GM12878 (cell line): ENCODE results near the gene TADA2A. TPM values are rescaled to one million over a fixed set of nuclear protein-coding genes. Genes with fewer than 3 reads are reported as not detected.

Experiments used
- ATAC-seq: fragments of 200-7000 bp; cut with Tn5 transposase; 3 replicates; pipeline ENCODE4 v1.9.1; 2020; ENCODE audit warnings: mild to moderate bottlenecking, moderate library complexity
- BruUV-seq: library from RNA; stranded (reverse); fragments of 400-500 nt; replicated peaks from 2 replicates; lab custom pipeline; 2021; lab: Mats Ljungman, UMichigan
- CTCF ChIA-PET: fragments of 300-600 bp; sonication (Branson Sonifier 250); formaldehyde crosslinking; extraction: SDS; loops from one replicate; lab custom pipeline; 2021; ENCODE audit warnings: inconsistent platforms; lab: Yijun Ruan, JAX
- POLR2A ChIA-PET: fragments of 350-600 bp; formaldehyde crosslinking; extraction: SDS; loops from one replicate; lab custom pipeline; 2021; ENCODE audit warnings: inconsistent platforms; lab: Charles Lee
- RAD21 ChIA-PET: fragments of 300-600 bp; sonication (Branson Sonifier 250); formaldehyde crosslinking; loops from one replicate; lab custom pipeline; 2023; ENCODE audit warnings: antibody characterized with exemption; ENCODE audit not compliant: unreplicated experiment; lab: Charles Lee
- SMC1A ChIA-PET: fragments of 300-600 bp; sonication (Branson Sonifier 250); formaldehyde crosslinking; loops from one replicate; lab custom pipeline; 2023; ENCODE audit not compliant: unreplicated experiment, uncharacterized antibody; lab: Charles Lee
- DNase-seq: peaks from one replicate; pipeline ENCODE4 v3.0.0-alpha.2; 2011; ENCODE audit warnings: low read depth, low spot score
- FAIRE-seq: peaks from 3 replicates; lab custom pipeline; 2011; peaks lifted over from hg19 to GRCh38; lab: Jason Lieb, UNC
- H2AFZ ChIP-seq: 2 replicates; pipeline ENCODE4 v1.6.0; 2011; ENCODE audit warnings: low read depth, low read length, control low read depth; ENCODE audit not compliant: control insufficient read depth
- H3K27ac ChIP-seq: 2 replicates; pipeline ENCODE4 v1.5.1; 2011; ENCODE audit warnings: control low read depth; ENCODE audit not compliant: control insufficient read depth, insufficient read depth
- H3K27me3 ChIP-seq, 2 experiments: replicated peaks in 1 of 2; 2 replicates each; pipeline versions ENCODE4 v1.6.0 to v1.6.1; 2011; ENCODE audit warnings: low read length in 1 of 2; ENCODE audit not compliant: control insufficient read depth in 2 of 2, insufficient read depth in 2 of 2
- H3K36me3 ChIP-seq, 2 experiments: 2 replicates each; pipeline ENCODE4 v1.5.1; 2011; ENCODE audit warnings: low read length in 1 of 2; ENCODE audit not compliant: control insufficient read depth in 2 of 2, insufficient read depth in 2 of 2
- H3K4me1 ChIP-seq: 2 replicates; pipeline ENCODE4 v1.6.1; 2011; ENCODE audit warnings: mild to moderate bottlenecking, low read length, moderate library complexity, mixed read lengths; ENCODE audit not compliant: control insufficient read depth, insufficient read depth
- H3K4me2 ChIP-seq: 2 replicates; pipeline ENCODE4 v1.6.0; 2011; ENCODE audit warnings: control low read depth; ENCODE audit not compliant: control insufficient read depth, insufficient read depth
- H3K4me3 ChIP-seq: fragments of 200-600 bp; sonication (generic); 2 replicates; pipeline ENCODE4 v1.5.1; 2016
- H3K79me2 ChIP-seq: 2 replicates; pipeline ENCODE4 v1.6.0; 2011; ENCODE audit warnings: low read length; ENCODE audit not compliant: control insufficient read depth, insufficient read depth
- H3K9ac ChIP-seq: 2 replicates; pipeline ENCODE4 v1.8.0; 2011; ENCODE audit warnings: low read length, control low read depth, mixed read lengths; ENCODE audit not compliant: control insufficient read depth, insufficient read depth
- H3K9me3 ChIP-seq: replicated peaks from 3 replicates; pipeline ENCODE4 v1.5.1; 2011; ENCODE audit warnings: mild to moderate bottlenecking, low read length; ENCODE audit not compliant: control insufficient read depth, insufficient read depth
- H4K20me1 ChIP-seq: 2 replicates; pipeline ENCODE4 v1.6.0; 2011; ENCODE audit not compliant: control insufficient read depth, insufficient read depth
- ATF7 ChIP-seq: fragments of 450-650 bp; IDR thresholded peaks from 2 replicates; pipeline ENCODE4 v1.6.1; 2016; ENCODE audit warnings: low read depth, mild to moderate bottlenecking
- CHD2 ChIP-seq: IDR thresholded peaks from 2 replicates; pipeline ENCODE4 v1.6.1; 2011; ENCODE audit warnings: low read depth, low read length, improper control_type of control experiment, borderline replicate concordance
- EGR1 ChIP-seq, 2 experiments: IDR thresholded peaks; 1 replicate in 1 of 2; 2 replicates in 1 of 2; pipeline ENCODE4 v1.6.1; 2011 to 2012; ENCODE audit warnings: low read depth in 2 of 2, low read length in 2 of 2, borderline replicate concordance in 1 of 2, mild to moderate bottlenecking in 1 of 2, moderate library complexity in 1 of 2
- HDAC2 ChIP-seq: fragments of 200-600 bp; sonication (generic); IDR thresholded peaks from 2 replicates; pipeline ENCODE4 v1.6.1; 2017
- IKZF1 ChIP-seq: fragments of 450-650 bp; conservative IDR thresholded peaks from 2 replicates; pipeline ENCODE4 v1.6.1; 2017; ENCODE audit warnings: antibody characterized with exemption, mild to moderate bottlenecking
- MEF2A ChIP-seq: IDR thresholded peaks from 2 replicates; pipeline ENCODE4 v1.6.1; 2011; ENCODE audit warnings: low read depth, mild to moderate bottlenecking, low read length, moderate library complexity; ENCODE audit not compliant: insufficient read depth
- MTA2 ChIP-seq: fragments of 450-650 bp; IDR thresholded peaks from 2 replicates; pipeline ENCODE4 v1.6.1; 2016; ENCODE audit warnings: low read depth, mild to moderate bottlenecking, moderate library complexity
- MTA3 ChIP-seq: IDR thresholded peaks from 2 replicates; pipeline ENCODE4 v1.6.1; 2012; ENCODE audit warnings: low read length, inconsistent platforms, borderline replicate concordance
- NFYA ChIP-seq: IDR thresholded peaks from 2 replicates; pipeline ENCODE4 v1.6.1; 2011; ENCODE audit warnings: low read depth, mild to moderate bottlenecking, low read length, improper control_type of control experiment, borderline replicate concordance
- RCOR1 ChIP-seq: conservative IDR thresholded peaks from 2 replicates; pipeline ENCODE4 v1.6.1; 2012; ENCODE audit warnings: low read depth, low read length, improper control_type of control experiment
- SIX5 ChIP-seq: IDR thresholded peaks from 2 replicates; pipeline ENCODE4 v1.6.1; 2011; ENCODE audit warnings: mild to moderate bottlenecking, low read depth, low read length, moderate library complexity; ENCODE audit not compliant: severe bottlenecking
- SMAD5 ChIP-seq: IDR thresholded peaks from 2 replicates; pipeline ENCODE4 v1.6.1; 2016; ENCODE audit warnings: antibody characterized with exemption, low read depth
- SMARCA5 ChIP-seq: fragments of 450-650 bp; IDR thresholded peaks from 2 replicates; pipeline ENCODE4 v1.6.1; 2017; ENCODE audit warnings: mild to moderate bottlenecking
- SMC3 ChIP-seq: IDR thresholded peaks from 2 replicates; pipeline ENCODE4 v1.6.1; 2011; ENCODE audit warnings: low read length, improper control_type of control experiment, borderline replicate concordance
- STAT1 ChIP-seq: fragments of 450-650 bp; conservative IDR thresholded peaks from 2 replicates; pipeline ENCODE4 v1.6.1; 2014; ENCODE audit warnings: antibody characterized with exemption, mild to moderate bottlenecking
- TBL1XR1 ChIP-seq: IDR thresholded peaks from 2 replicates; pipeline ENCODE4 v1.6.1; 2012; ENCODE audit warnings: low read depth, low read length, improper control_type of control experiment
- TCF3 ChIP-seq: IDR thresholded peaks from 2 replicates; pipeline ENCODE4 v1.6.1; 2012; ENCODE audit warnings: low read depth, mild to moderate bottlenecking, low read length, borderline replicate concordance; ENCODE audit not compliant: insufficient read depth
- WGBS: methylation state at CpG from one replicate; pipeline ENCODE4 v1.1.6; 2016; ENCODE audit warnings: low lambda C conversion rate; ENCODE audit not compliant: insufficient replicate concordance, insufficient coverage; ENCODE audit errors: missing lambda C conversion rate; 5-methylcytosine and 5-hydroxymethylcytosine counted together
- in situ Hi-C: fragments of 300-500 bp; cut with MboI; formaldehyde crosslinking; loops from 9 replicates; pipeline ENCODE4 v1.14.3; 2018; ENCODE audit warnings: mixed read lengths
- intact Hi-C: fragments of 100-400 bp; cut with micrococcal nuclease; formaldehyde crosslinking; loops from one replicate; pipeline ENCODE4 v1.14.2; 2022; ENCODE audit not compliant: unreplicated experiment
- polyA plus RNA-seq, 11 experiments: library from polyadenylated mRNA; depleted of rRNA in 4 of 11; unstranded in 6 of 11; stranded (reverse) in 5 of 11; fragments of >200 nt; fragmentation: Nextera tagmentation in 4 of 11; fragmentation: Illumina TruSeq in 1 of 11; extraction: Ambion mirVana in 4 of 11; extraction: Trizol in 1 of 11; gene quantifications; 1 replicate in 1 of 11; 2 replicates in 10 of 11; pipeline versions ENCODE4 v1.2.1 to v1.2.3, GENCODE V29; 2011 to 2016; ENCODE audit warnings: inconsistent platforms in 2 of 11, missing spikeins in 2 of 11, low read depth in 1 of 11
- total RNA-seq, 4 experiments: library from RNA; depleted of rRNA in 3 of 4; stranded (reverse); fragments of >200 nt in 3 of 4; fragmentation: Illumina TruSeq in 1 of 4; extraction: Trizol in 1 of 4; gene quantifications; 2 replicates each; pipeline versions ENCODE4 v1.2.1 to v1.2.3, GENCODE V29; 2013 to 2021
- TF ChIP-seq, protein P1 (sequence below): fragments of 450-650 bp; IDR thresholded peaks from 2 replicates; pipeline ENCODE4 v1.6.1; 2017; ENCODE audit warnings: mild to moderate bottlenecking, moderate library complexity
- TF ChIP-seq, protein P2 (sequence below): IDR thresholded peaks from 2 replicates; pipeline ENCODE4 v1.6.1; 2011; ENCODE audit warnings: borderline replicate concordance, low read depth, mild to moderate bottlenecking, moderate library complexity, low read length; ENCODE audit not compliant: insufficient read depth, poor library complexity, severe bottlenecking

Gene TADA2A
- total and polyA plus RNA-seq, 10 of the 15 experiments (the other 5 are each of a cell fraction or from before 2014, with no cell fraction given): 19.6 to 43.8 (median 34.1) TPM

DNA sequence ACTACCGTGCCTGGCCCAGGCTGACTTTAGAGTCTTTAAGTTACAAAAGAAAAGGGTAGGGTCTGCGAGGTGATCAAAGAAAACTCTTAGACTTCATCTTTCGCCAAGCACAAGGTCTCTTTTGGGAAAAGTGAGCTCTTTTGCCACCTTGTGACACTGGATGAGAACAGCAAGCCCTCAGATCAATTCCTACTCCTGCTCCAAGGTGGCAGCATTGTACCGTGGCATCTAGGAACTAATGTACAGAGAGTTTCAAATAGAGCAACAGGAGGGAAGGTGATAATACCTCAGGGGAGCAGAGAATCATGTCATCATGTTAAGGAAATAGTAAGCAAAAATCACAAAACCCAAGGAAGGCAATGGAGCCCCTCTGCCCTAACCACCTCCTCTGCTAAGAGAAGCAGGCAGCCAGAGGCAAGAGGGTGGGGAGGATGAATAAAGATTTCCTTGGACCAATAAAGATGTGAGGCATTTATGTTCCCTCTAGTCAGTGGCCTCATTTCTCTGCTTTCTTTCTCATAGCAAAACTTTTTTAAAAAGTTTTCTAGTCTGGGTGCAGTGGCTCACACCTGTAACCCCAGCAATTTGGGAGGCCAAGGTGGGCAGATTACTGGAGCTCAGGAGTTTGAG lies 33.0 kb upstream of the TADA2A start:
- H3K27ac ChIP-seq: no peak overlapping the region
- no peak for DNase-seq
- 0% methylated on average over 4 of the region's 4 CpGs for WGBS
- no peak for FAIRE-seq
- peak; percentile 99 for ATAC-seq
- H3K9me3 ChIP-seq: no peaks in the 10 kb centered on the region
- ChIA-PET CTCF (interaction anchor here (0.6 to 8.2 kb wide), 65 partner anchors 8 to 788 kb away, joined by 3 to 187 read pairs (median 4); partner anchors contain the start of genes MRM1 and SYNRG), SMC1A (interaction anchor here (0.6 to 9.4 kb wide), 42 partner anchors 9 to 772 kb away, joined by 3 to 81 read pairs (median 4); no protein-coding TSS in a partner anchor), POLR2A (interaction anchor here (0.5 kb wide), 1 partner anchor 120 kb away, joined by 3 read pairs; no protein-coding TSS in a partner anchor), RAD21 (interaction anchor here (0.6 to 7.1 kb wide), 37 partner anchors 9 to 772 kb away, joined by 3 to 81 read pairs (median 4); partner anchors contain the start of genes ACACA, MRM1, SYNRG and TADA2A)
- H3K4me3 ChIP-seq: no peak overlapping the region
- no peaks in the 10 kb centered on the region for H3K79me2 ChIP-seq
- H3K36me3 ChIP-seq: no peaks in the 10 kb centered on the region
- H3K9ac ChIP-seq: no peak overlapping the region
- no peaks in the 10 kb centered on the region for H3K4me1 ChIP-seq
- peak overlapping the region; percentile 33 for H2AFZ ChIP-seq
- H3K4me2 ChIP-seq: no peak overlapping the region
- no peaks in the 10 kb centered on the region for H3K27me3 ChIP-seq
- in situ Hi-C loops (no loop called here), intact Hi-C loops (loop anchor here (1.0 to 5.0 kb wide), 3 partner anchors 24 to 746 kb away; partner anchors contain the start of gene DUSP14)
- no peaks in the 10 kb centered on the region for H4K20me1 ChIP-seq
- no TSS peak for BruUV-seq
- TF ChIP-seq SMARCA5 (peak; percentile 94), TCF3 (no peak), RCOR1 (no peak), MEF2A (0 out of 2 replicates have a peak, but pooled peaks have one; percentile 16), SIX5 (no peak), SMC3 (peak; percentile 99), CHD2 (no peak), MTA2 (no peak), STAT1 (0 out of 2 replicates have a peak, but pooled peaks have one; percentile 59), ATF7 (peak; percentile 43; the same call in 1 of the 2 replicates), IKZF1 (no peak), TBL1XR1 (no peak), HDAC2 (no peak), NFYA (no peak), SMAD5 (no peak), EGR1 (IDR thresholded peaks at IDR 0.05; ENCODE audit: borderline replicate concordance in 1 of 2, low read depth in 2 of 2, low read length in 2 of 2) (no peak), MTA3 (no peak)
- TF ChIP-seq, protein P1, sequence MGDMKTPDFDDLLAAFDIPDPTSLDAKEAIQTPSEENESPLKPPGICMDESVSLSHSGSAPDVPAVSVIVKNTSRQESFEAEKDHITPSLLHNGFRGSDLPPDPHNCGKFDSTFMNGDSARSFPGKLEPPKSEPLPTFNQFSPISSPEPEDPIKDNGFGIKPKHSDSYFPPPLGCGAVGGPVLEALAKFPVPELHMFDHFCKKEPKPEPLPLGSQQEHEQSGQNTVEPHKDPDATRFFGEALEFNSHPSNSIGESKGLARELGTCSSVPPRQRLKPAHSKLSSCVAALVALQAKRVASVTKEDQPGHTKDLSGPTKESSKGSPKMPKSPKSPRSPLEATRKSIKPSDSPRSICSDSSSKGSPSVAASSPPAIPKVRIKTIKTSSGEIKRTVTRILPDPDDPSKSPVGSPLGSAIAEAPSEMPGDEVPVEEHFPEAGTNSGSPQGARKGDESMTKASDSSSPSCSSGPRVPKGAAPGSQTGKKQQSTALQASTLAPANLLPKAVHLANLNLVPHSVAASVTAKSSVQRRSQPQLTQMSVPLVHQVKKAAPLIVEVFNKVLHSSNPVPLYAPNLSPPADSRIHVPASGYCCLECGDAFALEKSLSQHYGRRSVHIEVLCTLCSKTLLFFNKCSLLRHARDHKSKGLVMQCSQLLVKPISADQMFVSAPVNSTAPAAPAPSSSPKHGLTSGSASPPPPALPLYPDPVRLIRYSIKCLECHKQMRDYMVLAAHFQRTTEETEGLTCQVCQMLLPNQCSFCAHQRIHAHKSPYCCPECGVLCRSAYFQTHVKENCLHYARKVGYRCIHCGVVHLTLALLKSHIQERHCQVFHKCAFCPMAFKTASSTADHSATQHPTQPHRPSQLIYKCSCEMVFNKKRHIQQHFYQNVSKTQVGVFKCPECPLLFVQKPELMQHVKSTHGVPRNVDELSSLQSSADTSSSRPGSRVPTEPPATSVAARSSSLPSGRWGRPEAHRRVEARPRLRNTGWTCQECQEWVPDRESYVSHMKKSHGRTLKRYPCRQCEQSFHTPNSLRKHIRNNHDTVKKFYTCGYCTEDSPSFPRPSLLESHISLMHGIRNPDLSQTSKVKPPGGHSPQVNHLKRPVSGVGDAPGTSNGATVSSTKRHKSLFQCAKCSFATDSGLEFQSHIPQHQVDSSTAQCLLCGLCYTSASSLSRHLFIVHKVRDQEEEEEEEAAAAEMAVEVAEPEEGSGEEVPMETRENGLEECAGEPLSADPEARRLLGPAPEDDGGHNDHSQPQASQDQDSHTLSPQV: peak; percentile 93
- TF ChIP-seq, protein P2, sequence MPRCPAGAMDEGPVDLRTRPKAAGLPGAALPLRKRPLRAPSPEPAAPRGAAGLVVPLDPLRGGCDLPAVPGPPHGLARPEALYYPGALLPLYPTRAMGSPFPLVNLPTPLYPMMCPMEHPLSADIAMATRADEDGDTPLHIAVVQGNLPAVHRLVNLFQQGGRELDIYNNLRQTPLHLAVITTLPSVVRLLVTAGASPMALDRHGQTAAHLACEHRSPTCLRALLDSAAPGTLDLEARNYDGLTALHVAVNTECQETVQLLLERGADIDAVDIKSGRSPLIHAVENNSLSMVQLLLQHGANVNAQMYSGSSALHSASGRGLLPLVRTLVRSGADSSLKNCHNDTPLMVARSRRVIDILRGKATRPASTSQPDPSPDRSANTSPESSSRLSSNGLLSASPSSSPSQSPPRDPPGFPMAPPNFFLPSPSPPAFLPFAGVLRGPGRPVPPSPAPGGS: no peak
